H1 (cell line): ENCODE data around the gene SMIM15. TPM values are rescaled to one million over a fixed set of nuclear protein-coding genes. Genes with fewer than 3 reads are reported as not detected.

Experiments
- CTCF ChIA-PET: fragments of 300-600 bp; sonication (Branson Sonifier 250); formaldehyde crosslinking; loops from one replicate; lab custom pipeline; 2021; ENCODE audit not compliant: partially characterized antibody; lab: Charles Lee
- POLR2A ChIA-PET: fragments of 300-600 bp; sonication (Branson Sonifier 250); formaldehyde crosslinking; loops from one replicate; lab custom pipeline; 2021; ENCODE audit warnings: inconsistent platforms; ENCODE audit not compliant: partially characterized antibody; lab: Charles Lee
- DNase-seq, 2 experiments: peaks; one replicate each; pipeline versions ENCODE4 v3.0.0 to v3.0.0-alpha.2; 2010 to 2022; ENCODE audit warnings: low spot score in 2 of 2, low read depth in 1 of 2, mixed read lengths in 1 of 2
- FAIRE-seq: peaks from 2 replicates; lab custom pipeline; 2011; peaks lifted over from hg19 to GRCh38; lab: Jason Lieb, UNC
- H2AFZ ChIP-seq: 2 replicates; pipeline ENCODE4 v1.8.1; 2012; ENCODE audit warnings: low read length, inconsistent platforms
- H2AK5ac ChIP-seq: 2 replicates; pipeline ENCODE4 v1.6.1; 2013; ENCODE audit warnings: low read depth, low read length
- H2BK120ac ChIP-seq: replicated peaks from 2 replicates; pipeline ENCODE3; 2013; ENCODE audit warnings: low read depth, low read length, inconsistent platforms
- H2BK12ac ChIP-seq: 2 replicates; pipeline ENCODE4 v1.6.1; 2013; ENCODE audit warnings: low read depth, low read length
- H2BK15ac ChIP-seq: 2 replicates; pipeline ENCODE4 v1.6.1; 2013; ENCODE audit warnings: low read length
- H2BK20ac ChIP-seq: 2 replicates; pipeline ENCODE4 v1.6.1; 2013; ENCODE audit warnings: low read length
- H2BK5ac ChIP-seq: 2 replicates; pipeline ENCODE4 v1.6.1; 2013; ENCODE audit warnings: low read depth, low read length
- H3K14ac ChIP-seq: 2 replicates; pipeline ENCODE4 v1.6.1; 2013; ENCODE audit warnings: inconsistent platforms; ENCODE audit not compliant: insufficient read length
- H3K18ac ChIP-seq: 2 replicates; pipeline ENCODE4 v1.6.1; 2013; ENCODE audit warnings: low read length; ENCODE audit errors: extremely low read depth
- H3K23ac ChIP-seq: 2 replicates; pipeline ENCODE4 v1.6.1; 2013; ENCODE audit warnings: inconsistent platforms; ENCODE audit not compliant: insufficient read length
- H3K23me2 ChIP-seq: 2 replicates; pipeline ENCODE4 v1.6.1; 2013; ENCODE audit warnings: low read depth, low read length
- H3K27ac ChIP-seq: 2 replicates; pipeline ENCODE4 v1.6.1; 2011; ENCODE audit warnings: low read depth, low read length, inconsistent platforms
- H3K27me3 ChIP-seq, 4 experiments: replicated peaks in 1 of 4; 1 replicate in 1 of 4; 2 replicates in 3 of 4; pipeline versions ENCODE4 v1.6.1 to v1.8.1; 2011 to 2013; ENCODE audit warnings: low read length in 3 of 4, mild to moderate bottlenecking in 3 of 4, inconsistent platforms in 2 of 4, mixed read lengths in 2 of 4, moderate library complexity in 1 of 4; ENCODE audit not compliant: control insufficient read depth in 3 of 4, insufficient read depth in 3 of 4; ENCODE audit errors: extremely low read depth in 1 of 4
- H3K36me3 ChIP-seq, 4 experiments: 2 replicates each; pipeline versions ENCODE4 v1.6.1 to v1.8.1; 2011 to 2013; ENCODE audit warnings: mild to moderate bottlenecking in 4 of 4, low read length in 3 of 4, moderate library complexity in 2 of 4, control low read depth in 1 of 4, inconsistent platforms in 1 of 4; ENCODE audit not compliant: insufficient read depth in 4 of 4, control insufficient read depth in 2 of 4
- H3K4ac ChIP-seq: replicated peaks from 2 replicates; pipeline ENCODE3; 2013; ENCODE audit warnings: low read length, low read depth, mixed read lengths, inconsistent platforms; ENCODE audit not compliant: insufficient read length
- H3K4me1 ChIP-seq, 4 experiments: replicated peaks in 1 of 4; 1 replicate in 1 of 4; 2 replicates in 3 of 4; pipeline versions ENCODE4 v1.6.1 to v1.8.1; 2011 to 2013; ENCODE audit warnings: low read length in 3 of 4, inconsistent platforms in 2 of 4, mixed read lengths in 1 of 4; ENCODE audit not compliant: insufficient read depth in 4 of 4, control insufficient read depth in 3 of 4
- H3K4me2 ChIP-seq, 2 experiments: 2 replicates each; pipeline versions ENCODE4 v1.6.1 to v1.8.1; 2011 to 2013; ENCODE audit warnings: low read depth in 2 of 2, low read length in 2 of 2, control low read depth in 1 of 2, inconsistent platforms in 1 of 2, mild to moderate bottlenecking in 1 of 2; ENCODE audit not compliant: insufficient read depth in 1 of 2
- H3K4me3 ChIP-seq, 4 experiments: fragments of 200-600, 300-600 bp in 1 of 4; sonication (generic), shearing (Covaris generic), sonication (Bioruptor Twin) in 1 of 4; 2 replicates each; pipeline versions ENCODE4 v1.5.1 to v1.8.1; 2011 to 2016; ENCODE audit warnings: low read length in 4 of 4, low read depth in 3 of 4, control low read depth in 2 of 4, inconsistent platforms in 2 of 4, mild to moderate bottlenecking in 2 of 4, mixed read lengths in 1 of 4, moderate library complexity in 1 of 4; ENCODE audit not compliant: insufficient read depth in 2 of 4; ENCODE audit errors: extremely low read depth in 1 of 4
- H3K56ac ChIP-seq: replicated peaks from 2 replicates; pipeline ENCODE3; 2013; ENCODE audit warnings: low read depth, mild to moderate bottlenecking, mixed read lengths, low read length, inconsistent platforms; ENCODE audit not compliant: insufficient read length
- H3K79me1 ChIP-seq: 2 replicates; pipeline ENCODE4 v1.6.1; 2013; ENCODE audit warnings: low read depth, low read length, control low read depth
- H3K79me2 ChIP-seq, 2 experiments: 2 replicates each; pipeline versions ENCODE4 v1.6.1 to v1.8.1; 2012 to 2013; ENCODE audit warnings: low read length in 2 of 2, mild to moderate bottlenecking in 2 of 2, inconsistent platforms in 1 of 2; ENCODE audit not compliant: insufficient read depth in 2 of 2, control insufficient read depth in 1 of 2
- H3K9ac ChIP-seq, 4 experiments: replicated peaks in 1 of 4; 1 replicate in 1 of 4; 2 replicates in 3 of 4; pipeline versions ENCODE4 v1.6.1 to v1.8.1; 2011 to 2013; ENCODE audit warnings: low read depth in 3 of 4, low read length in 3 of 4, control low read depth in 2 of 4, mild to moderate bottlenecking in 2 of 4, moderate library complexity in 2 of 4, inconsistent platforms in 1 of 4; ENCODE audit errors: extremely low read depth in 1 of 4
- H3K9me3 ChIP-seq, 2 experiments: 2 replicates each; pipeline versions ENCODE4 v1.6.1 to v1.8.1; 2012 to 2013; ENCODE audit warnings: mild to moderate bottlenecking in 2 of 2, moderate library complexity in 2 of 2, control low read depth in 1 of 2, inconsistent platforms in 1 of 2, low read depth in 1 of 2, low read length in 1 of 2, mixed read lengths in 1 of 2; ENCODE audit not compliant: insufficient read depth in 2 of 2
- H4K20me1 ChIP-seq, 2 experiments: replicated peaks in 1 of 2; 2 replicates each; pipeline versions ENCODE3 to v1.8.1; 2011 to 2013; ENCODE audit warnings: inconsistent platforms in 2 of 2, low read length in 2 of 2, mild to moderate bottlenecking in 1 of 2; ENCODE audit not compliant: insufficient read depth in 2 of 2, control insufficient read depth in 1 of 2
- H4K5ac ChIP-seq: 2 replicates; pipeline ENCODE4 v1.6.1; 2013; ENCODE audit warnings: low read length, low read depth, mixed read lengths, inconsistent platforms; ENCODE audit not compliant: insufficient read length
- H4K8ac ChIP-seq: 2 replicates; pipeline ENCODE4 v1.8.0; 2013; ENCODE audit warnings: mild to moderate bottlenecking, moderate library complexity, low read length, inconsistent platforms; ENCODE audit not compliant: insufficient read depth; ENCODE audit errors: extremely low read depth
- H4K91ac ChIP-seq: replicated peaks from 2 replicates; pipeline ENCODE3; 2013; ENCODE audit warnings: low read length, mixed read lengths, inconsistent platforms; ENCODE audit not compliant: insufficient read length
- CTCF ChIP-seq, 3 experiments: IDR thresholded peaks; 1 replicate in 2 of 3; 2 replicates in 1 of 3; pipeline versions ENCODE4 v1.5.1 to v1.6.1; 2011; ENCODE audit warnings: low read length in 3 of 3, mild to moderate bottlenecking in 3 of 3, inconsistent platforms in 2 of 3, low read depth in 1 of 3, moderate library complexity in 1 of 3; ENCODE audit not compliant: insufficient read depth in 1 of 3; ENCODE audit errors: control extremely low read depth in 1 of 3
- EP300 ChIP-seq, 2 experiments: IDR thresholded peaks; 1 replicate in 1 of 2; 2 replicates in 1 of 2; pipeline ENCODE4 v1.6.1; 2011 to 2012; ENCODE audit warnings: low read depth in 2 of 2, low read length in 2 of 2, mild to moderate bottlenecking in 2 of 2, borderline replicate concordance in 1 of 2, inconsistent platforms in 1 of 2, moderate library complexity in 1 of 2
- GABPA ChIP-seq: IDR thresholded peaks from 2 replicates; pipeline ENCODE4 v1.6.1; 2011; ENCODE audit warnings: mild to moderate bottlenecking, low read length, moderate library complexity, borderline replicate concordance; ENCODE audit not compliant: insufficient read depth
- KDM5A ChIP-seq: fragments of 200-600 bp; IDR thresholded peaks from 2 replicates; pipeline ENCODE4 v1.7.1; 2012; ENCODE audit warnings: mild to moderate bottlenecking, low read length, inconsistent platforms, mixed read lengths
- MAX ChIP-seq: IDR thresholded peaks from 2 replicates; pipeline ENCODE4 v1.6.1; 2012; ENCODE audit warnings: inconsistent platforms
- NANOG ChIP-seq: IDR thresholded peaks from 2 replicates; pipeline ENCODE4 v1.6.1; 2011; ENCODE audit warnings: low read length, low read depth, mild to moderate bottlenecking, inconsistent platforms; ENCODE audit not compliant: insufficient read depth, poor library complexity, severe bottlenecking
- POLR2A ChIP-seq, 2 experiments: IDR thresholded peaks; 1 replicate in 1 of 2; 2 replicates in 1 of 2; pipeline ENCODE4 v1.6.1; 2011; ENCODE audit warnings: low read depth in 2 of 2, low read length in 2 of 2, mild to moderate bottlenecking in 2 of 2; ENCODE audit errors: control extremely low read depth in 1 of 2
- POU5F1 ChIP-seq: IDR thresholded peaks from 2 replicates; pipeline ENCODE4 v1.6.1; 2011; ENCODE audit warnings: low read depth, mild to moderate bottlenecking, low read length, moderate library complexity
- RFX5 ChIP-seq: IDR thresholded peaks from 2 replicates; pipeline ENCODE4 v1.6.1; 2011; ENCODE audit warnings: low read depth, low read length, improper control_type of control experiment, borderline replicate concordance
- TCF12 ChIP-seq: IDR thresholded peaks from 2 replicates; pipeline ENCODE4 v1.6.1; 2011; ENCODE audit warnings: low read depth, mild to moderate bottlenecking, low read length
- WGBS, 2 experiments: shearing (Covaris generic) in 1 of 2; methylation state at CpG; one replicate each; pipeline versions ENCODE4 v1.1.6 to v1.1.7; 2013 to 2015; ENCODE audit warnings: low lambda C conversion rate in 2 of 2, mixed read lengths in 2 of 2, inconsistent platforms in 1 of 2, low coverage in 1 of 2, missing lambda C conversion rate in 1 of 2; ENCODE audit not compliant: insufficient replicate concordance in 2 of 2, insufficient coverage in 1 of 2, insufficient read length in 1 of 2; ENCODE audit errors: extremely low coverage in 1 of 2, missing lambda C conversion rate in 1 of 2; 5-methylcytosine and 5-hydroxymethylcytosine counted together
- polyA plus RNA-seq, 7 experiments: library from polyadenylated mRNA; depleted of rRNA in 3 of 7; stranded (reverse) in 5 of 7; unstranded in 2 of 7; fragments of >200 nt in 5 of 7; fragments of 200-250 nt in 2 of 7; gene quantifications; 1 replicate in 5 of 7; 2 replicates in 1 of 7; 4 replicates in 1 of 7; pipeline versions ENCODE4 v1.2.1 to v1.2.3, GENCODE V29; 2011 to 2013; ENCODE audit warnings: missing spikeins in 2 of 7, mixed read lengths in 2 of 7
- total RNA-seq: library from RNA; stranded (reverse); fragmentation: NEBNext Ultra II Directional; extraction: Animal tissue kit (Norgen Biotek cat#: 25700); gene quantifications from 2 replicates; pipeline ENCODE4 v1.2.1, GENCODE V29; 2021
- TF ChIP-seq, protein P1 (sequence below): IDR thresholded peaks from 2 replicates; pipeline ENCODE4 v1.6.1; 2011; ENCODE audit warnings: low read depth, mild to moderate bottlenecking, low read length; ENCODE audit not compliant: insufficient read depth

SMIM15 gene
- total and polyA plus RNA-seq, 2 of the 8 experiments (the other 6 are each of a cell fraction or from before 2014, with no cell fraction given), result 17.6 to 53.1 TPM

DNA sequence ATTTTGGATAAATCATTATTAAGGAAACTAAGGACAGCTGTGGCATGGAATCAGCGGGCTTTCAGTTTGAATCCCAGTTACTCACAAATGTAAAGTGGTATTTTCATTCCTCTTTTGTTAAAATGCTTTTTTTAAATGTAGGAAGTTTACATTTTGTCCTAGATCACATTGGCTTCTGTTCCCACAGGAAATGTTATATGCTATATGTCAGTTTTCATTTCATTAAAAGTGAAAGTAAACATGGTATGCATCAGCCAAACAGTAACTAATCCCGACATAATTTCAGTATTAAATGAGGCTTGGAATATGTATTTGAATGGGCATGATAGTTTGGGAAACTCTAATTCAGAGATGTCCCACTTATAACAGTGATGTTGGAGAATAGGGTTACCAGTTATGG, 18.6 kb upstream of the SMIM15 start:
- CTCF ChIA-PET, result no interaction called here
- H3K4me3 ChIP-seq, result no peak overlapping the region
- 85% methylated on average over 2 of the region's 2 CpGs; no CpG with 5 or more reads in 1 of the 2 experiments for WGBS, 2 experiments
- H4K91ac ChIP-seq, result no peak overlapping the region
- no peak for FAIRE-seq
- no peaks in the 10 kb centered on the region for H3K27me3 ChIP-seq
- no peak overlapping the region for H3K4ac ChIP-seq
- no peaks in the 10 kb centered on the region for H4K20me1 ChIP-seq
- no peaks in the 10 kb centered on the region for H3K23me2 ChIP-seq
- POLR2A ChIA-PET, result no interaction called here
- DNase-seq, result no peak
- no peak overlapping the region for H2BK20ac ChIP-seq
- H2AFZ ChIP-seq, result no peak overlapping the region
- H3K9me3 ChIP-seq, result no peaks in the 10 kb centered on the region
- no peaks in the 10 kb centered on the region for H3K4me1 ChIP-seq
- no peak overlapping the region for H2BK15ac ChIP-seq
- H3K4me2 ChIP-seq, result no peak overlapping the region
- no peaks in the 10 kb centered on the region for H3K79me1 ChIP-seq
- no peak overlapping the region for H3K27ac ChIP-seq
- no peak overlapping the region for H2BK5ac ChIP-seq
- H4K5ac ChIP-seq, result no peak overlapping the region
- H3K14ac ChIP-seq, result no peak overlapping the region
- no peaks in the 10 kb centered on the region for H3K36me3 ChIP-seq
- H3K79me2 ChIP-seq, result no peaks in the 10 kb centered on the region
- H3K18ac ChIP-seq, result no peak overlapping the region
- no peak overlapping the region for H4K8ac ChIP-seq
- H3K56ac ChIP-seq, result no peak overlapping the region
- no peak overlapping the region for H3K23ac ChIP-seq
- no peak overlapping the region for H2BK12ac ChIP-seq
- H2BK120ac ChIP-seq, result no peak overlapping the region
- no peak overlapping the region for H2AK5ac ChIP-seq
- no peak overlapping the region for H3K9ac ChIP-seq
- TF ChIP-seq KDM5A (no peak), POU5F1 (no peak), EP300 (IDR thresholded peaks at IDR 0.05; ENCODE audit: borderline replicate concordance in 1 of 2, low read depth in 2 of 2, low read length in 2 of 2) (no peak), RFX5 (no peak), POLR2A (IDR thresholded peaks at IDR 0.05; ENCODE audit: control extremely low read depth in 1 of 2, low read depth in 2 of 2, low read length in 2 of 2) (no peak), MAX (no peak), CTCF (IDR thresholded peaks at IDR 0.05; ENCODE audit: control extremely low read depth in 1 of 3, insufficient read depth in 1 of 3, low read depth in 1 of 3, low read length in 3 of 3) (no peak), NANOG (no peak), GABPA (no peak), TCF12 (no peak)
- TF ChIP-seq, protein P1, sequence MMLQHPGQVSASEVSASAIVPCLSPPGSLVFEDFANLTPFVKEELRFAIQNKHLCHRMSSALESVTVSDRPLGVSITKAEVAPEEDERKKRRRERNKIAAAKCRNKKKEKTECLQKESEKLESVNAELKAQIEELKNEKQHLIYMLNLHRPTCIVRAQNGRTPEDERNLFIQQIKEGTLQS, result no peak
